Inflammatory macrophage treated with lipopolysaccharide for 4 hours (primary cell): Measurements from ENCODE around the gene CHERP.

ENCODE experiments used
- DNase-seq: peaks from one replicate; pipeline ENCODE4 v3.0.0-alpha.2; 2020

Gene CHERP

GRCh38 chr19:16542045-16542909, at the start of gene CHERP:
TSS of gene CHERP (minus strand) at chr19:16542437. CDS start at chr19:16542378, 59 bp downstream.
- DNase-seq: peak; percentile 97

GRCh38 chr19:16590876-16591802, 48.9 kb upstream of the CHERP start:
- DNase-seq: no peak

- DNase-seq: no peak
Observed at GRCh38 chr19:16589917-16590316, 47.7 kb upstream of the CHERP start.

GRCh38 chr19:16588824-16589577, 46.8 kb upstream of the CHERP start:
- DNase-seq: no peak

- peak; percentile 46 for DNase-seq
Observed at GRCh38 chr19:16587833-16588823, 45.9 kb upstream of the CHERP start.

- DNase-seq: peak; percentile 83
Observed at GRCh38 chr19:16586991-16587832, 45.0 kb upstream of the CHERP start.

GRCh38 chr19:16586477-16586871, 44.2 kb upstream of the CHERP start:
- DNase-seq: no peak

- DNase-seq: peak; percentile 90
Observed at GRCh38 chr19:16585808-16586476, 43.7 kb upstream of the CHERP start.

- DNase-seq: no peak
Observed at GRCh38 chr19:16585094-16585801, 43.0 kb upstream of the CHERP start.

GRCh38 chr19:16584248-16585093, 42.2 kb upstream of the CHERP start:
- peak; percentile 92 for DNase-seq

- no peak for DNase-seq
Observed at GRCh38 chr19:16582486-16583261, 40.4 kb upstream of the CHERP start.

- no peak for DNase-seq
Observed at GRCh38 chr19:16581971-16582343, 39.7 kb upstream of the CHERP start.

- DNase-seq: no peak
Observed at GRCh38 chr19:16581145-16581970, 39.1 kb upstream of the CHERP start.

GRCh38 chr19:16579381-16579780, 37.1 kb upstream of the CHERP start:
- DNase-seq: no peak

GRCh38 chr19:16577531-16577985, 35.3 kb upstream of the CHERP start:
- DNase-seq: no peak

- DNase-seq: no peak
Observed at GRCh38 chr19:16576690-16577530, 34.7 kb upstream of the CHERP start.
